ENCODE data around the gene RBM34.

Gene RBM34

DNA sequence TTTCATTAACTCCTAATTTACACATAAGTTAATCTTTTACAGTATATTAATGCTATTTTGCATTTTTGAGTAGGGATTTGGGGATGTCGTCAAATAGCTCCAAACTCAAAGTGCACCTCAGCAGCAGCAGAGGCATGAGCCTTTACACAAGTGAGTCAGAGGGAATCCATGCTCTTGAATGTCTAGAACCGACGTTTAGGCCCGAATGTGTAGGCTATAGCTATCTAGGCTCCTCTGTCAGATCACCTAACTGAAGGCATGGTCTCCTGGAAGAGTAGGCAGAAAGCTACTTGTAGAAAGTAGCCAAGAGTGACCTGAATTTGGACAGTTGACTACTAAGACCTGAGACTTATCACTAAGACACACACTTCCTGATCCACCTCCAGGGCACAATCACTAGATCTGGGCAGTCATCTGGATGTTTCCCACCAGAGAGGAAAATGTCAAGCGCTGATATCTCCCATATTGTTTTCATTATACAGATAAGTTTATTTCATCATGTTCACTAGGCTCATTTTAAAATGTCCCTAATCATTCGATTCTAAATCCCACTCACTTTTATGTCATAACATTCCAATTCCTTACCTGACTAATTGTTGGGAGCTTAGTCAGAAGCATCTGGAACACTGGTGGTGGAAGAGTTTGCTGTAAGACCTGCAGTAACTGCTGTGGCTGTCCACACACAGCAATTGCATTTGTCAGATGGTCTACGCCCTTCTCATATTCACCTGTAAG, 47.7 kb downstream of the RBM34 start:
- CTCF ChIA-PET: interaction anchor here (0.9 to 1.4 kb wide), 3 partner anchors 9 to 20 kb away, joined by 3 to 4 read pairs (median 3); no protein-coding TSS in a partner anchor
- TF ChIP-seq, protein P1, sequence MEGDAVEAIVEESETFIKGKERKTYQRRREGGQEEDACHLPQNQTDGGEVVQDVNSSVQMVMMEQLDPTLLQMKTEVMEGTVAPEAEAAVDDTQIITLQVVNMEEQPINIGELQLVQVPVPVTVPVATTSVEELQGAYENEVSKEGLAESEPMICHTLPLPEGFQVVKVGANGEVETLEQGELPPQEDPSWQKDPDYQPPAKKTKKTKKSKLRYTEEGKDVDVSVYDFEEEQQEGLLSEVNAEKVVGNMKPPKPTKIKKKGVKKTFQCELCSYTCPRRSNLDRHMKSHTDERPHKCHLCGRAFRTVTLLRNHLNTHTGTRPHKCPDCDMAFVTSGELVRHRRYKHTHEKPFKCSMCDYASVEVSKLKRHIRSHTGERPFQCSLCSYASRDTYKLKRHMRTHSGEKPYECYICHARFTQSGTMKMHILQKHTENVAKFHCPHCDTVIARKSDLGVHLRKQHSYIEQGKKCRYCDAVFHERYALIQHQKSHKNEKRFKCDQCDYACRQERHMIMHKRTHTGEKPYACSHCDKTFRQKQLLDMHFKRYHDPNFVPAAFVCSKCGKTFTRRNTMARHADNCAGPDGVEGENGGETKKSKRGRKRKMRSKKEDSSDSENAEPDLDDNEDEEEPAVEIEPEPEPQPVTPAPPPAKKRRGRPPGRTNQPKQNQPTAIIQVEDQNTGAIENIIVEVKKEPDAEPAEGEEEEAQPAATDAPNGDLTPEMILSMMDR (IDR thresholded peaks at IDR 0.05; ENCODE audit: insufficient read depth, low read length, missing control alignments): no peak
- H3K4me3 ChIP-seq (ENCODE audit: low read depth, low read length): no peak overlapping the region
- POLR2A ChIA-PET: no interaction called here
- DNase-seq (ENCODE audit: low read depth, low spot score): no peak

DNA sequence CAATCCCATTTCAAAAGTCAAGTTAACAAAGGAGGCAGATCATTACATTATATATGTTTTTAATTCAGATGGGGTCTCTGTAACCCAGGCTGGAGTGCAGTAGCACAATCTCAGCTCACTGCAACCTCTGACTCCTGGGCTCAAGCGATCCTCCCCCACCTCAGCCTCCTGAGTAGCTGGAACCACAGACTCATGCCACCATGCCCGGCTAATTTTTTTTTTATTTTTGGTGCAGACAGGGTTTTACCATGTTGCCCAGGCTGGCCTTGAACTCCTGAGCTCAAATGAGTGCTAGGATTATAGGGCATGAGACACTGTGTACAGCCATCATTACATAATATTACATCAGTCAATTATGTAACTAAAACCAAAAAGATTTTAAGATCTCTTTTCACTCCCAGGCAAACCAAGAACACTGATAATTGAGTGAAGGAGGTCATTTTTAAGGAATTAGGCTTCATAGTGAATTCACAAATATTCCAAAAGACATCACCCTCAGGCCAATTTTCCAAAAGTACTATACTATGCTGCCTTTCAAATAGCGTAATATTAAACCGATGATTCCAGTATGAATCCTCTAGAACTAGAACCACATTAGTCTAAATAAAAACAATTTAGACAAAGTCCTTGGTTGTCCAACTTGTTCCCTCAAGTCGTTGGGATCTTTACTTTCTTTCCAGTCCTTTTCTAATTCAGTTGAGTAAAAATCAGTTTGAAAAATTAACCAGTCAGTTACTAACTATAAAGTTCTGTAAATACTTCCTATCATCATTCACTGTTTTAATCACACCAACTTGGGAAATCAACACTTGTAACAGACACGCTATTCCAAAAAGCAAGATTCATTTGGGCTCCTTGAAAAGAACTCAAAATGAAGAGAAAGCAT, 48.5 kb downstream of the RBM34 start:
- CTCF ChIA-PET: interaction anchor here (0.8 to 1.4 kb wide), 3 partner anchors 8 to 613 kb away, joined by 3 to 4 read pairs (median 3); no protein-coding TSS in a partner anchor
- POLR2A ChIA-PET: no interaction called here
- DNase-seq (ENCODE audit: low read depth, low spot score): no peak
- TF ChIP-seq, protein P1 (IDR thresholded peaks at IDR 0.05; ENCODE audit: insufficient read depth, low read length, missing control alignments): no peak
- H3K4me3 ChIP-seq (ENCODE audit: low read depth, low read length): no peak overlapping the region

DNA sequence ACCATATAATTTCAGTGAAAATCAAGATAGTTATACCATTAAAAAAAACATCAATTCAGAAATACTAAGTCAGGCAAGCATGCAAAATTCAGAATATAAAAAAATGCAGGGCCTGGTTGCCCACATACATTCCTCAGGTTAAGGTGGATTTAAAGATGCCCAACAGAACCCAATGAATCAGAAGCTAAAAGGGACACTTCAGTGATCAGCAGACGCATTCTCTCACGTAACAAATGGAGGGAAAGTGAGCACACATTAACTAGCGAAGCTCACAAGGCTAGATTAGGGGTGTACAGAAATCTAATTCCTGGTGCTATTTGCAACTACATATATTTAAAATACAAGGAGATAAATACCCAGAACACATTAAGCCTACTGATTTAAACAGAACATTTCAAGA, 49.9 kb downstream of the RBM34 start:
- ChIA-PET POLR2A (no interaction called here), CTCF (no interaction called here)
- H3K4me3 ChIP-seq (ENCODE audit: low read depth, low read length): no peak overlapping the region
- TF ChIP-seq, protein P1 (IDR thresholded peaks at IDR 0.05; ENCODE audit: insufficient read depth, low read length, missing control alignments): no peak
- no peak for DNase-seq (ENCODE audit: low read depth, low spot score)

DNA sequence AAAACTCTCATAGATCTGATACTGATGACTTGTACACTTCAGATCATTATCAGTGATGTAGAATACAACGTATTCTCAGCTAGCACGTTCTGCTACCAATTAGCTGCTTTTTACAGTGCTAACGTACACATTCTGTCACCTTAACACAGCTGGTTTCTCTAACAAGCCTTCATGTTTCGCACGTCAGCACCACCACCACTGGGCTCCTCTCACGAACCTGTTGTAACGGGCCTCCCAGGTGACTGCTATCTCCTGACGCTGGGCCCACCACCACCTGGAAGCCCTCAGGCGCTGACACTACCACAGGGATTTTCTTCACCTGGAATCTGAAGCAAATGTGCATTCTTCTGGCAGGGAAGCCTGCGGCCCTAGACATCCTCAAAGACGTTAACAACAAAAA, 52.2 kb downstream of the RBM34 start:
- ChIA-PET CTCF (interaction anchor here (0.6 to 8.3 kb wide), 6 partner anchors 9 to 609 kb away, joined by 3 to 65 read pairs (median 6); no protein-coding TSS in a partner anchor), POLR2A (no interaction called here)
- no peak for DNase-seq (ENCODE audit: low read depth, low spot score)
- TF ChIP-seq, protein P1 (IDR thresholded peaks at IDR 0.05; ENCODE audit: insufficient read depth, low read length, missing control alignments): no peak
- no peak overlapping the region for H3K4me3 ChIP-seq (ENCODE audit: low read depth, low read length)

DNA sequence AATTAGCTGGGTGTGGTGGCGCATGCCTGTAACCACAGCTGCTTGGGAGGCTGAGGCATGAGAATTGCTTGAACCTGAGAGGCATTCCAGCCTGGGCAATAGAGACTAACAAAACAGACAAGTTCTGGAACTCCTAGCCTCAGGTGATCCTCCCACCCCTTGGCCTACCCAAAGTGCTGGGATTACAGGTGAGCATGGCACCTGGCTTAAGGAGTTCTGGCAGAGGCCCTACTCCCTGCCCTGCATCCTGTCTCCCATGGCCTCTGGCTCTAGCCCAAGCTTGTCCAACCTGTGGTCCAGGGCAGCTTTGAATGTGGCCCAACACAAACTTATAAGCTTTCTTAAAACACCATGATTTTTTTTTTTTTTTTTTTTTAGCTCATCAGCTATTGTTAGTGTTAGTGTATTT, 52.9 kb downstream of the RBM34 start:
- no peak overlapping the region for H3K4me3 ChIP-seq (ENCODE audit: low read depth, low read length)
- POLR2A ChIA-PET: interaction anchor here (1.3 kb wide), 1 partner anchor 12 kb away, joined by 4 read pairs; no protein-coding TSS in a partner anchor
- no peak for DNase-seq (ENCODE audit: low read depth, low spot score)
- CTCF ChIA-PET: interaction anchor here (0.6 to 8.3 kb wide), 7 partner anchors 9 to 609 kb away, joined by 3 to 65 read pairs (median 5); no protein-coding TSS in a partner anchor
- TF ChIP-seq, protein P1 (IDR thresholded peaks at IDR 0.05; ENCODE audit: insufficient read depth, low read length, missing control alignments): no peak

Measured in AG04449 (cell line).